HG03378 (cell line): ENCODE results near the gene AK4.

Experiments used
- ATAC-seq: cut with Tn5 transposase; IDR thresholded peaks from one replicate; pipeline ENCODE4 v1.9.1; 2021; ENCODE audit warnings: mild to moderate bottlenecking, moderate library complexity; ENCODE audit not compliant: unreplicated experiment

AK4 gene

DNA sequence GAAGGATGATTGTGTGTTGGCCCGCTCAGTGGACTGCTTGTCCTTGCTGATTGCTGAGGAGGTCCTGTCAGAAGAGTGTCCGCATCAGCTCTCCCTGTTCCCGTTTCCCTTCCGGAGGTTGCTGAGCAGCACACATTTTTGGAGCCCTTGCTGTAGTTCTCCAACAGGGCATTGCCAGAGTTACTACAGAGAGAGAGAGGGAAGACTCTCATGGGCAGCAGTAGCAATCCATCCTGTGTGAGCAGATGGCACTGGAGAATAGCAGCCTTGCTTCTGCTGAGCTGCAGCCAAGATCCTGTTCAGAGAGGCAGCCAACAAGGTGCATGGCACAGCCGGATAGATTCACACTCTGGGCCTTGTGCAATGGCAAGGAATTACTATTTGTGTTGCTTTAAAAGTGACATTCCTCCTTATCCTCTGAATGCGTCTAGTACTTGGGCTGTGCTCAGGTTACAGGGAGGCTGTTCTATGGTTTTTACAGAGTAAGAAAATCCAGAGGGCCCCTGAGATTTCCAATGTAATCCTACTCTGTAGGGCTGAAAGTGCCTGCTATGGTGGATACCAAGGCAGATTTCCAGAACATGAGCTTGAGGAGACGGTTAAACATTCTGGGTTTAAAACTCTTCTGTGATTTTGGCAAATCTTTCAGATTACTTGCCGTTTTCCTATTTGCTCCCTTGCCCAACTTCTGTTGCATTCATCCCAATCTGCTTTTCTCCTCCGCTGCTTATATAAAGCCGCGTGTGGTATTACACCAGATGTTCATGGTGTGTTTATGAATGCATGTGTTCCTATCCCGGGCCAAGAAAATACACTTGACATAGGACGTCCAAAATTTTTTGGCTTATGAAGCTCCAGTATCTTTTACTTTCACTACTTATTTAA is 27.4 kb downstream of the AK4 start:
- ATAC-seq, result no peak

DNA sequence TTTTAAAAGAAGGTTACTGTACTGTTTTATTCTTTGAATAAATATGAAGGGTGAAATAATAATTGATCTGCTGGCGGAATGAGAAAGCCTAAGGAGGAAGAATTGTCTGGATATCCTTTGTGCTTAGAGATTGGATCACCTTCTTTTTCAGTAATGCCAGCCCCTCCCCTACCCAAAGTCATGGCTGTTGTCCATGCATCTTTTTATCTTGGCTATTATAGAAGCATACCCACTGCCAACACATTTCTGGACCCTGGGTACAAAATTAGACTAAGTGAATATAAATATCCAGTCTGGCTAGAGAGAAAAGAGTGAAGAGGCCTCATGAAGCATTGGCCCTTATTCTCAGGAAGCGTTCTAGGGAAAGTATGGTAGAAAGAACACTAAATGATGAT is 28.1 kb downstream of the AK4 start:
- ATAC-seq, result no peak

DNA sequence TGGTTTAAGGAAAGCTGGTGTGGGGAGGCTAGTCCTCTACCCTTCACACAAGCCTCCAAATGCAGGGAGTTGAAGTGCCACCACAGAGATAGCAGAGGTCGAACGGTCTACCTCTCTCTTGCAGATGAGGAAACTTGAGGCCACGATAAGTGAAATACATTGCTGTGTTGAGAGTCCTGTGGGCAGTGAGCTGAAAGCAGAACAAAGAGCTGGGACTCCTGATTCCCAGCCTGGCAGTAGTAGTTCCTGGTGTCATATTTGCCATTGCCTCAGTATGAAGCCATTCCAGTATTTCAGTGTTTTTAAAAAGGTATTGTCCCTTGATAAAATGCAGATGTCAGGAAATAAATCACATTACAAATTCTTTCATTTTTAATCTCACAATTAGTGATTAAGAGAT is 28.6 kb downstream of the AK4 start:
- no peak for ATAC-seq

DNA sequence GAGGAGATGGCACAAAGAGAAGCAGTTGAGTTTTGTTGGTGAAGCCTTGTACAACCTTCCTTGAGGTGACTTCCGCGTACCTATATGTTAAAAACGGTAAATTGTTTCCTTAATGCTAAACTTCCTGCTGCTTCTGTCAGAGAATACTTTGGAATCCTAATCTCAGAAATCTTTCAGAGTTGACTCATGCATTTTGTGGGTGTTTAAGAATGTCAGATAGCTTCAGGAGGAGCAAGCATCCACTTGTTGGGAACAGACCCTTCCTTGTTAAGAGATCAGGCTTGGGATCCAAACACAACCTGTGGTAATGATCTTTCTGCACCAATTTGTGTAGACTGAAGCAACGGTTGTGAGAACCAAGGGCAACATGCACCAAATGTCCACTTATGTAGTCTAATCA is 29.5 kb downstream of the AK4 start:
- no peak for ATAC-seq

DNA sequence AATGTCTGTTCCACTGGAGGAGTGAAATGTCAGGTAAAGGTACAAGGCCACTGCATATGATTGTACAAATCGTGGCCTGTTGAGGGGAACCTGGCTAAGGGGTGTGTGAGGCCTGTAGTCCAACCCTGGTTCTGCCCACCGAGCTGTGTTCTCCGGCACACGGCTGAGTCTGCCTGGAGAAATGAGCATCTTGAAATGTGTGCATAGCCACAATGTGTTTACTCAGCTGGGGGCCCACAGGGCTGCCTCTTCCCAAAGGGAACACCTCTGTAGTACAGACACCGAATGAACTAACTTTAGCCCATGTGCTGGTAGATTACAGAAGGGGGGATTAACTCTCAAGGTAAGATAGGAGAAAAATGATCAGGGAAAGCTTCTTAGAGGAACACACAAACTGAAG is 30.2 kb downstream of the AK4 start:
- no peak for ATAC-seq

DNA sequence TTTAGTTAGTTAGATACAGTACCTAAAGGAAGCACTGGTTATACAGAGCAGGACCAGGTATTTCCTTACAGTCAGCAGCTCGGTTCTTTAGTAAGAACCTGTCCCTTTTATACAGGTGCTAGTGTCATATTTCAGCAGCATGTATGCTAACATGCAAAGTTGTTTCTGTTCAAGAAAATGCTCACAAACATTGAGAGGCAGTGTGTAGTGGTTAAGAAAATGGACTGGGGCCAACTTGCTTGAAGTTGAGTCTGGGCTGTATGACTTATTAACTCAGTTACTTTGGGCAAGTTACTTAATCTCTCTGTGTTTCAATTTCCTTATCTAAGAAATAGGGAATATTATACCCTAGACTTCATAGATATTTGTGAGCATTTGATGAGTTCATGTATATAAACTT is 31.1 kb downstream of the AK4 start:
- no peak for ATAC-seq

DNA sequence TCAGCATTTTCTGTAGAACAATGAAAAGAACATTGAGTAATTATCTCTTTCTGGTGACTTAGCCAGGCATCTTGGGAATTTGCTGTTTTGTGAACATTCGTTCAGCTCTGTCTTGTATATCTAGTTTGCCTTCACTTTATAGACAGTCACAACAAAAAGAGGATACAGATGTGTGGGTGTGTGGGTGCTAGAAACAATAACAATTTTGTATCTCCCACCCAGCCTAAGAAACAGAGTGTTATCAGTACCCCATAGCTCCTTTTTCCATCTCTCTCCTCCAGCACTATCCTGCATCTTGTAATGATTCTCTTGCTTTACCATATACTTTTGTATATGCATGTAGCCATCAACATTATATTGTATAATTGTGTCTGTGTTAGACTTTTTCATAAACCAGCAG is 33.0 kb downstream of the AK4 start:
- ATAC-seq, result no peak

DNA sequence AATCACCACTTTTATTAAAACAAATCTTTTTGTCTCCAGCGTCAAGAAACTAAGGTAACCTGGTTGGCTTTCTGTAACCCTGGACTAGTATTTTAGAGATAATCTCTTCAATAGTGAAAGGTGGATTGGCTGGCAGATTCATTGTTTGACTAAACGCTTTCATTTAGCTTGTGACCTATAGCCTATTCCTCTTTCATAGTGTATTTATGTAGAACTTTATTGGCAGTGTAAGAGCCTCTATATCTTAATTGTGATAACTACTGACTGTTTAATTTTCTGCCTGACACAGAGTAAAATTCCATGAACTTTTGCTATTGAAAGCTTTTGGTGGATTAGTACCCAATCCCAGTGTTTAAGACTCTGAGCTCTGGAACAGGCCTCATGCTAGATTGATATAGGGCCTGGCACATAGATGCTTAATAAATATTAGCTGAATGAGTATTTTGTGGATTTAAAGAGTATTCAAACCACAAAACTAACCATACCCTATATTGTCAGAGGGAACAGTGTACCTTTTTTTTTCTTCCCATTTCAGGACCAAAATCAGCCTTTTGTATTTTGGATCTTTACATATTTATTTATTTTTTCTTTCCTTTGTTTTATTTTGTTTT is 34.8 kb downstream of the AK4 start:
- ATAC-seq, result no peak

DNA sequence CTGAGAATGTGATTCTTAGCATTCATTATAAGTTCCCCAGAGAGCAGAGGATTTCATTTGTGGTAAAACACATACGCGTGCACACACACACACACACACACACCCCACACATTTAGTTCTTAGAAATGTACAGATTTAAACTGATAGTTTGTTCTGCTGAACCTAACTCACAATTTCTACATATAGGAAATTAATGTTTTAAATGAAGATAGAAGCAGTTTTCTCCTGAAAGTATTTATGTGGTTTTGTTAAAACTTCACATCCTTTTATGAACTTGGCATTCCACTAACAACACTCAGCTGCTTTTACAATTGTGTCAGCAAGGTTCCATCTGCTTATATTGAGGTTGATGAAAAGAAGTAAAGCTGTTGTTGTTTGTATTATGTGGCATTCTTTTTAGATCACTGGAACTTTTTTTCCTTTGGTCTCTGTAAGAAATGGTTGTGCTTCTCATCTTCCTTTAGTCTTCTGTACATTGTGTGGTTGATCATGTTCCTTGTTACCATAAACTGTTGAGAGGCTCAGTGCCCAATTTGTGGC is 41.6 kb downstream of the AK4 start:
- no peak for ATAC-seq

DNA sequence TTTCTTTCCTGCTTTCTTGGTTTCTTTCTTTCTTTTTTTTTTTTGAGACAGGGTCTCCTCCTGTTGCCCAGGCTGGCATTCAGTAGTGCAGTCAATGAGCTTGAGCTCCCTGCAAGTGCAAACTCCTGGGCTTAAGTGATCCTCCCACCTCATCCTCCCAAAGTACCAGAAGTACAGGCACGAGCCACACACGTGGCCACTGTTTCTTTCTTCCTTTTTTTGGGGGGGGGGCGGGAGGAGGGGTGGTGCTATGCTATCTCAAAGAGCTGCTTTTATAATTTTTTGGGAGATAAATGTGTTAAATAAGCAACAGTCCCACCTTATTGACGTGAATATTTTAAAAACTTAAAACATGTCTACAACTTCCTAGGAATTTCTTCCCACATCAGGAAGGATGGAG is 42.2 kb downstream of the AK4 start:
- no peak for ATAC-seq

DNA sequence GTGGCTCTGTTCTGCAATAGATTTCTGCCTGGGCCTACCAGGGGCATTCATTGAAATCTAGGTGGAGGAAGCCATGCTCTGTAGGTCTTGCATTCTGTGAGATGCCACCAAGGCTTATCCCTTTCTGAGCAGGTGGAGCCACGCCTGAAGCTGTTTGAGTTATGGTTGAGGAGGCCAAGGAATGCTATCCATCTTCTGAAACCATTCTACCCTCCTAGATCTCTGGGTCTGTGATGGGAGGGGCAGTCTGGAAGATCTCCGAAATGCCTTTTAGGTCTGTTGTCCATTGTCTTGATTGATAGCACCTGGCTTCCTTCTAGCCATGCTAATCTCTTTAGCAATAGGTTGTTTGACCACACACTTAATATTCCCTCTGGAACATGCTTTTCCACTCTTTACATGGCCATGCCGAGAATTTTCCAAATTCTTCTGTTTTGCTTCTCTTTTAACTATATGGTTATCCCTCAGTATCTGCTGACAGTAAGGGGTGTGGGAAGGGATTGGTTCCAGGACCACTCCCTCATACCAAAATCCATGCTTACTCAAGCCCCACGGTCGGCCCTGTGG is 45.2 kb downstream of the AK4 start:
- ATAC-seq, result no peak

DNA sequence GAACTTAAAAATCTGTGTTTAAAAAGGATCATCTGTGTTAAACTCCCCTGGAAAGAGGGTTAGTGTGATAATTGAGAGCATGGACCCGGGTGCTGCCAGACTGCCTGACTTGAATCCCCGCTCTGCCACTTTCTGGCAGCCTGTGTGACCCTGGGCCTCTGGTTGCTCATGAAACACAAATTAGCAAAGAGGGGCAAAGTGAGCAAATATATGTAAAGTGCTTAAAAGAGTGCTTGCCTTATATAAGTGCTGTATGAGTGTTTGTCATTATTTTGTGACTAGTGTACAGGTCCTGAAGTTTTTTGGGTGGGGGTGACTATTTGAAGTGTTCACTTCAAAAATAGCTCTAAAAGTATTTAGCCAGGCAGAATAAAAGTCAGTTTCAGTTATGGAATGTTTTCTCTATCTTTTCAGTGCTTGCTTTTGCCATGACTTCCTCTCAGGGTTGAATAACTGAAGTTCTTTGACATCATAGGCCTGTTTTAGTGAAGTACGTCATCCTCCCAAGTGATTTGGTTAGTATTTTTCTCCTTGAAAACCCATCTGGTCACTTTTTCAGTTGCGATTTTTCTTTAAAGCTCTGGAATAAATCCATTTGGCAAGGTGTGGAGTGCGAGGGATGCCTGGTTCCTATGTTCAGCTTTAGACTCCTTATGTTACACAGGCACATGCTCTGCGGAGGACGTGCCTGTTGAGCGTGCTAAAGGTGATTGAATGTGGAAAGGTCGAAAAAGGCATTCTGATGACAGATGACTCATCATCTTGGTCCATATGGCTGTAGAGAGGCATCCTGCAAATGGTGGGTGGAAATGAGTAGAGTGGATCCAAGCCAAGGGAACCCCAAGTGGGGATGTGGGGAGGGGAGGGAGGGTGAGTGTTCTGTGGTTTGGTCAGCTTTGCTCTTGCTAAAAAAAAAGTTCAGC is 47.8 kb downstream of the AK4 start:
- no peak for ATAC-seq

DNA sequence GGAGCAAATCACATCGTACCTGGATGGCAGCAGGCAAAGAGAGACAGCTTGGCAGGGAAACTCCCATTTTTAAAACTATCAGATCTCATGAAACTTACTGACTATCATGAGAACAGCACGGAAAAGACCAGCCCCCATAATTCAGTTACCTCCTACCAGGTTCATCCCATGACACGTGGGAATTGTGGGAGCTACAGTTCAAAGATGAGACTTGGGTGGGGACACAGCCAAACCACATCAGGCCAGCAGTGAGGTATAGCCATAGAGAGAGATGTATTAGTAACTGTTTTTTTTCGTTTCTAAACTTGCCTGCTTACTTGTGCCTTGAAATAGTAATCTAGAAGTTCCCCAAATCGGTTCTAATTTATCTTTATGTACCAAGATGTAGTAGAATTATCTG is 48.9 kb downstream of the AK4 start:
- no peak for ATAC-seq

DNA sequence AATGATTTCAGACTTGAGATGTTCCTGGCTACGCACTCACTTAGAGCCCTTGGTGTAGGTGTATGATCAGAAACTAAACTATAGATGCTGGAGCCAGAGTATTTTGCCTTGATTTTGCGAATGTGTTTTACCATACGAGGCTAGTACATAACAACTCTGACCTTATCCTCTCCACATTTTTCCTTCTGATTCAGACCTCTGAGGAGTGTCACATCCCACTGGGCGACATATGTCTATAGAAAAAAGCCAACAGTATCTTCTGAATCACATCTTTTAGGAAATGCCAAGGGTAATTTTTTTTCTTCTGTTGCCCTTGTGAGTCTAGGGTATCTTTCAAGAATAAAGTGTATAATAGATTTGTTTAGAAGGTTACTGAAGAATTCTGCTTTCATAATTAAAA is 49.6 kb downstream of the AK4 start:
- ATAC-seq, result no peak

DNA sequence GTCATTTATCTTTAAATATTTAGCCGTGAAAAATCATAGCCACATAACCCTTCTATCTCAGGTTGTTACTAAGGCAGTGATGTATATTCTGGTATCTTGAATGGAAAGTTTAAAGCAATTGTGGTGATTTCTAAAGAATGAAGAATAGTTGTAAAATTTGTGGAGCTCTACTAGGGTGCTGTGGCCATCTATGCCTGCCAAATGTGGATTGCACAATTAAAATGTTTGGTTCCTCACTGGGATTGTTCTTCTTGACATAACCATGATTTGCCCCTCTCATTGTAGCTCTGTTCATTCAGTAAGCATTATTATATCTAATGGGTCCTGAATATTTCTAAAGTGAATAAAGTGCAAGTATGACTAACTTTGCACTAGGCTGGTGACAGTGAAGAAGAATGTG is 50.1 kb downstream of the AK4 start:
- no peak for ATAC-seq

DNA sequence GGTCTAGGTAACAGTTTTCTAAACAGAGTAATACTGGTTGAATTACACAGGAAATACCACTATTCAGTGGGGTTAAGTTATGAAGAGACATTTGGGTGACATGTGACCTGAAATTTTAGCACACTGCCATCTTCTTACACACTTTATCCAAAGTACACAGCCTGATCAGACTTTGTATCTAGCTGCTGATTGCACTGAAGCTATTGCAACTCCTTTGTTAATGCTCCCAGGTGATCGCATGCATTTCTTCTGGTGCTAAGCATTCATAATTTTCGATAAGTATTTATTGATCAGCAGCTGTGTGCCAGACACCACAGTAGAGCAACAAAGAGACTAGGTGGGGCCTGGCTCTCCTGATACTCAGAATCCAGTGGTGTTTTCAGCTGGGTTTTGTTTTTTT is 52.4 kb downstream of the AK4 start:
- ATAC-seq, result no peak

DNA sequence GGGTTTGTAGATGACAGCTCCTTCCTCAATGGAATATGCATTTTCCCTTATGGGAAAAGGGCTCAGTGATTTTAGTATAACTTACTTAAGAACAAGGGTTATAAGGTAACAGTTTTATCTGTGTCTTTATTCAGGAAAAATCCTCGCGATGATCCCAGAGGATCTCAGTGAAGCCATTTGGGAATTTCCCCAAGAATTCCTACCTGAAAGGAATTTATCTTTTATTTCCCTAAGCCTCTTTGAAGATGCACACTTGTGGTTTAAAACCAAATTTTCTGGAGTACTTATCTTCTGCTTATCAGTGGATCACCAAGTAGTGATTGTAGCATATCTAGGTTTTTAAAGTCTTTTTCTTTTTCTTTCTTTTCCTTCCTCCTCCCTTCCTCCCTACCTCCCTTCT is 58.8 kb downstream of the AK4 start:
- ATAC-seq, result no peak

DNA sequence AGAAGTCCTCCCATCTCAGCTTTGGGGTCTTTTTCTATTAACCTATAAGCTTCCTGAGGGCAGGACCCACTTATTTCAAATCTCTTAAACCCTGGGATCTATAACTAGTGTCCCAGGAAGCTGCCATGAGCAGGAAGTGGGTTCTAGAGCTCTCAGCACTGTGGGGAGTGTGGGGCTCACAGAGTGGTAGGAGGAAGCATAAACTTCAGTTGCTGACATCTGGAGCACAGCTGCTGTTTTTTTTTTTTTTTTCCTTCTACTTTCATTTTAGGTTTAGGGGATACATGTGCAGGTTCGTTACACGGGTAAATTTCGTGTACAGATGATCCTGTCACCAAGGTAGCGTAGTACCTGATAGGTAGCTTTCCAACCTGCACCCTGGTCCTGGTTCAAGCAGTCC is 59.3 kb downstream of the AK4 start:
- ATAC-seq, result peak; percentile 64

DNA sequence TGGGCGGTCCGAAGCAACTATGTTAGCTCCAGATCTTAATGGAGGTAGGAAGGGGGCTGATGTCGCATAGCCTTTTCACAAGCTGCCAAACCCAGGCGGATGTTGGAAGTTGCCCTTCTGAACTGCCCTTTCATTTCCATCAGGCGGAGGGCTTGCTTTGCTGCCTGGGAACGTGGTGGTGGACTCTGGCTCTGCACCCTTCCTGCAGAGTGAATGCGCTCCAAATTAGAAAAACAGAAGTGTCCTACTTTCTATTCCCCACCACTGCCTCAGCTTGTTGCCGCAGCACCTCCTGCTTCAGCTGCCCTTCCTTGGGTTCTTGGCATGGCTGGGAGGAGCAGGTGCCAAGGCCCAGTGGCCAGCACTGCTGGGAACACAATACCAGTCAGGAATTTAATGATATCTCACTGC is 60.6 kb downstream of the AK4 start:
- ATAC-seq, result no peak

DNA sequence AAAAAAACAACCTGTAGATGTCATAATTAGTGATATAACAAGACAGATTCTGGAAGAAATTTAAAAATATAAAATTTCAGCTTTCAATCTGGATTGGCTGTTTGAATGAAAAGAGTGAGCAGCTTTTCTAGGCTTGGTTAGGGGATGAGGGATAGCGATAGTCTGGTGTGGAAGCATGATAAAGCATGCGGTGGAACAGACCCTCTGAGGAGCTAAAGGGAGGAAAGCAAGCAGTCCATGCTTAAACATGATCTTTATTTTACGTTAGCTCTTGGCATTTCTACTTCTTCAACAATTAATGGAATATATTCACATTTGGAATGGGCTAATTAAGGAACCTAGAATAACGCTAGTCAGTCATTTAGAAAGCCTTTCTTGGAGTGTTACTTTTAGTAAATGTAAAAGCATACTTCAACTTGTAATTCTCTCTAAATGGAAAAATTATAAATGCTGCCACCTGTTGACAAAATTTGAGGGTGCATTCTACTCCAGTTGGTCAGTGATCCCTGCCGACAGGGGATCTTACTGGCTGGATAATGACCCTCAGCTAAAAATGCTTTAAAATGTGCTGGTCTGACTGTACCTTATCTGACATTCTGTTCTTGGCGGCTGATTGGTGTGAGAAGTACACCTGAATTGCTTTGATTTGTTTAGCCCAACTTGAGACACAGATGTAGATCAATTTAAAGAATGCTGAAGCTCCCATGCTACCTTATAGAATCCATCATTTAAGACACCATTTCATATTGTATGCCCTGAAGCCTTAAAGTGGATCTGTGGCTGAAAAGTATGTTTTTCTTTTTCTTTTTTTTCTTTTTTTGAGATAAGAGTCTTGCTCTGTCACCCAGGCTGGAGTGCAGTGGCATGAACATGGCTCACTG is 61.2 kb downstream of the AK4 start:
- ATAC-seq, result peak; percentile 43
